Activated CD8-positive, alpha-beta memory T cell treated with anti-CD3 and anti-CD28 coated beads, Interleukin-2, amount 50 U/mL, for 24 hours (primary cell): Measurements from ENCODE around the gene KIF23.

ENCODE experiments used
- DNase-seq: peaks from one replicate; pipeline ENCODE4 v3.0.0-alpha.2; 2020; ENCODE audit errors: extremely low read depth

KIF23 gene

DNA sequence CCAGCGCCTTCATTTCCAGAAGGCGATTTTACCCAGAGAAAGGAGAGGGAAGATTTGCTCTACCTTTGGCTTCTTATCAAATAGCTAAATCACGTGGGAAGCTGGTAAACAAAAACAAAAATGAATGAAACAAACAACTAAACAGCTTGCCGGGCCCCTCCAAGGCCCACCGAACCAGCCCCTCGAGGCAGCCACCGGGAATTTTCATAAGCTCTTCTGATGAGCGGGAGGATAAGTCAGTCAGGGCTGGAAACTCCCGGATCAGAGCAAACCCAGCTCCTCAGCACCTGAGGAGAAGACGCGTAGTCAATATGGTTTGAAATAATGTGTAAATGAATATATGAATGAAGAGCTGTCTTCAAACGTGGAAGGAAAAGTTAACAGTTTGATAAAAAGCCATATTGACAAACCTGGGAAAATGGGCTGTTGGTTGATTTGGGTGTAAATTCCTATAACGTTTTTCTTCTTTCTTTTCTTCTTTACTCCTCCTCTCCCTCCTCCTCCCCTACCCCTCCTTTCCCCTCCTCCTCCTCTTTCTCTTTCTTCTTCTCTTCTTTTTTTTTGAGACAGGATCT lies 49.1 kb downstream of the KIF23 start:
- no peak for DNase-seq

DNA sequence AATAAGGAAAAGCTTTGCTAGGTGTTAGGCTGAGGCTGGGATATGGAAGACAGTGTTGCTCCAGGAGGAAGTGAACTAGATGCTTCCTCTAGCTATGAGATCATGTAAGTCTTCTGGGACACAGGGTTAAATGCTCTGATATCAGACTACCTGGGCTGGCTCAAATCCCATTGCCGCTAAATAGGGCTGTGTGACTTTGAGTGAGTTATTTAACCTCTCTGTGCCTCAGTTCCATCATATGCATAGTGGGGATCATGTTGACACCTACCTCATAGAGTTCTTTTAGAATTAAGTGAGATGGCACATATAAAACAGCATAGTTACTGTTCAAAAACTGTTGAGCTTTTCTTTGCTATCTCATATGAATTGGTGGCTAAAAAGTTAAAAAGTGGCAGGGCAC lies 51.1 kb downstream of the KIF23 start:
- DNase-seq = no peak

- no peak for DNase-seq
These were observed 52.6 kb downstream of the KIF23 start for GRCh38 chr15:69466733-69467132.

- no peak for DNase-seq
These were observed 53.5 kb downstream of the KIF23 start for GRCh38 chr15:69467636-69468035.

DNA sequence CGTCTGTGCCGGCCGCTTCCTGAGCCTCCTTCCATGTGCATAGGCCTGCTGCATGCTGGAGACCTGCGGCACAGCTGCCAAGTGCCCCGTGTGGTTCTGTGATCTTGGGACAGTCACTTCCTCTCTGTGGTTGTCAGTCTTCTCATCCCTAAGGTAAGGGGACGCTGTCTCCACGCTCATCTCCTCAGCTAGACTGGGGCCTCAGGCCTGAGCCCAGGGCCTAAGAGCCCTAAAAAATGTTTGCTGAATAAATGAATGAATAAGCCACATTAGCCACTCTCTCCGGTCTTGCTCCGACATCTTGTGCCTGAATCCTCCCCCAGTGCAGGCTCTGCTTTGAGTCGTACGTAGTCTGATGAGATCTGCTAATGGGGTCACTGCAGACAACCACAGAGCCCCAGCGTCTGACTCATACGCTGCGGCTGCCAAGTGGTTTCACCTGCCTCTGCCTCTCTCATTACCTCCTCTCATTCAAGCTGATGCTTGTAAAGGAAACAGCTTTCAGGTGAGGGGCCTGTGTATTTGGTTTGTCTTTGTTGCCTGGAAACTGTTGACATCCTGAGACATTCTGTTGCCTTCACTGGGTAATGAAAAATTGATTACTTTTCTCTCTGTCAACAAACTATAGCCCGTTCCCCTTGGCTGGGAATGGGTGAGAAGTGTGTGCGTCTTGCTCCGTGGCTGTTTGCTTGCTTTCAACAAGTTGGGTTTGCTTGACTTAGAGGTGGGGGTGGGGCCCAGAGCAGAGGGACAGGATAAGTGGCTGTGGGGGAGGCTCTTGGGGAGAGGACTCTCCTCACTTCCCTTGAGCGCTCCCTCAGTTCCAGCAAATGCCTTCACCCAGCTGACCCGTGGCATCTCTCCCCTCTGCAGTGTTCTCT lies 54.3 kb downstream of the KIF23 start:
- DNase-seq = peak; percentile 63

- no peak for DNase-seq
These were observed 55.5 kb downstream of the KIF23 start for GRCh38 chr15:69469467-69470201.

GRCh38 chr15:69472046-69472445 lies 57.9 kb downstream of the KIF23 start:
- DNase-seq = no peak

GRCh38 chr15:69472562-69472961 lies 58.4 kb downstream of the KIF23 start:
- DNase-seq = no peak

DNA sequence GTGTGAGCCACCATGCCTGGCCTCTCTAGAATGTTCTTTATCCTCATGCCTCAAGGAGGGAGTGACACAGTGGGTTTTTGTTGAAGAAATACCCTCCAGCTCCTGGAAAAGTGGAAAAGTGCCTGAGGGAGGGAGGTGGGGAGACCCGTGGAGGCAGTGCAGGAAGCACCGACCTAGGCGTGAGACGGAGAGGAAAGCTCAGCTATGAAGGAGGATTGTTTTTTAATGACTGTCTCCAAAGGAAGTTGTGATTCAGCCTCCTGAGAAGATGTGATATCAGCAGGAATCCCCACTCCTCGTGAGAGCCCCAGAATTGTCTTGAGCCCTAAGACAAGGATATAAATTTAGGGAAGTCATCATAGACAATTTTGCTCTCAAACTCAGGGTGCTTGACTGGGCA lies 60.1 kb downstream of the KIF23 start:
- DNase-seq = no peak

DNA sequence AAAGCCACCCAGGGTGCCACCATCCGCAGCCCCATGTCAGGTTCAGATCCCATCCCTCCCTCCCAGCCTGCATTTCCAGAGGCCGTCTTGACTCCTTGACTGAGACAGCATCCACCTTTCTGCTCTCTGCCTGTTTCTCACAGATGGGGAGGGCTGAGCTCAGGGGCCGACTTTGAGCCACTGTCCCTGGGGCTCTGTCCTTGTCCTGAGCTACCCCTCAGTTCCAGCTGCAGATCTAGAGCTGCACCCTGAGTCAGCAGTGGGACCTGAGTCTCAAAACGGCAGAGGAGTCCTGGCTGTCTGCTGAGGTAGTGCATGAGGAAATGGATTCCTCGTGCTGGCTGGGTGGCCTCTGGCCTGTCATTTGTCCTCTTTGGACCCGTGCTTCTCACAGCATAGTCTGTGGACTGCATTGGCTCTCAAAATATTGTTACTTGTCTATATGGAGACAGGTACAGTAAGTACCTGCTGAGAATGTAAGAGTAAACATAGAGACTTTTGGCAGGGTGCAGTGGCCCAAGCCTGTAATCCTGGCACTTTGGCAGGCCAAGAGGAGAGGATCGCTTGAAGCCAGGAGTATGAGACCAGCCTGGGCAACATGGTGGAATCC lies 60.8 kb downstream of the KIF23 start:
- no peak for DNase-seq

GRCh38 chr15:69475769-69476358 lies 61.7 kb downstream of the KIF23 start:
- no peak for DNase-seq

- no peak for DNase-seq
These were observed 62.7 kb downstream of the KIF23 start for GRCh38 chr15:69476704-69477473.

GRCh38 chr15:69478259-69478781 lies 64.2 kb downstream of the KIF23 start:
- no peak for DNase-seq

GRCh38 chr15:69479081-69479480 lies 64.9 kb downstream of the KIF23 start:
- no peak for DNase-seq

DNA sequence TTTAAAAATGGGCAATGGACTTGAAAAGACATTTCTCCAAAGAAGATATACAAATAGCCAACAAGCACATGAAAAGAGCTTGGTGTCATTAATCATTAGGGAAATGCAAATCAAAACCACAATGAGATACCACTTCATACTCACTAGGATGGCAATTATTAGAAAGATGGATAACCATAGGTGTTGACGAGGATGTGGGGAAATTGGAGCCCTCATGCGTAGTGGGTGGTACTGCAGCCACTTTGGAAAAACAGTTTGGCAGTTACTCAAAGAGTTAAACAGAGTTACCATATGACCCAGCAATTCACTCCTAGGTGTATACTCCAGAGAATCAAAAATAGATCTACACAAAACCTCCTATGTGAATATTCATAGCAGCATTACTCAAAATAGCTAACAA lies 65.8 kb downstream of the KIF23 start:
- no peak for DNase-seq

DNA sequence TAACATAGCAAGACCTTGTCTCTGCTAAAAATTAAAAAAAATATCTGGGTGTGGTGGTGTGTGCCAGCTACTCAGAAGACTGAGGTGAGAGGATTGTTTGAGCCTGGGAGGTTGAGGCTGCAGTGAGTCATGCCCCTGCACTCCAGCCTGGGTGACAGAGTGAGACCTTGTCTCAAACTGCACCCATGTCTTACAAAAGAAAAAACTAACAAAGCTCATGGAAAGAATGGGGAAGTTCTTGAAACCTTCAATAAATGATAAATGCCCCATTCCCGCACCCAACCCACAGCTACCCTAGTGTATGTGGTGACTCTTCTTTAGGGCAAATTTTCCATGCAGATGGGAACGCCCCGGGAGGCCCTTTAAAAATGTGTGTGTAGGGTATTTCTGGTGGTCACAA lies 66.8 kb downstream of the KIF23 start:
- no peak for DNase-seq

GRCh38 chr15:69482686-69483256 lies 68.6 kb downstream of the KIF23 start:
- no peak for DNase-seq

- no peak for DNase-seq
These were observed 70.7 kb downstream of the KIF23 start for GRCh38 chr15:69484837-69485236.

GRCh38 chr15:69486481-69487110 lies 72.4 kb downstream of the KIF23 start:
- no peak for DNase-seq

DNA sequence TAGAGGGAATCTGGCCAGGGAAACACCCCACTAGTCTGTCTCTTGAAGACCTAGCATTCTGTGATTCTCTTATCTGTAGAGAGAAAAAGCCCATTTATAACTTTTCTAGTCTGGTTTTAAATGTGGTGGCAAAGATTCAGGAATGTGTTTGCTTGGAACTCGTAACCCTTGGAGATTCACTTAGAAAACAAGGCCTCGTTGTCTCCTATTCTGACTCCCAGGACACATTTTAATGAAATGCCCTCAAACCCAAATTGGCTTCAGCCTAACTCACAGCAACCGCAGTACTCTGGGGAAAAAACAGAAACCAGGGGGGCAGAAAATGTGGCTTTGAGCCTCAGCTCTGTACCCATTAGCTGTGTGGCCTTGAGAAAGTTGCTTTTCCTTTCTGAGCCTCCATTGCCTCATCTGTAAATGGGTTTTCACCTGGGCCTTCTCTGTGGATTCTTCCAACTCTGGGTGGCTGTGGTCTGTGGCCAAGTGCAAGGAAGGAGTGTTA lies 75.0 kb downstream of the KIF23 start:
- no peak for DNase-seq
